Measurements from ENCODE around the gene HHIPL1. TPM values are rescaled to one million over a fixed set of nuclear protein-coding genes. Genes with fewer than 3 reads are reported as not detected.

Gene HHIPL1
- total RNA-seq, 2 experiments from 2014 or later: not detected

DNA sequence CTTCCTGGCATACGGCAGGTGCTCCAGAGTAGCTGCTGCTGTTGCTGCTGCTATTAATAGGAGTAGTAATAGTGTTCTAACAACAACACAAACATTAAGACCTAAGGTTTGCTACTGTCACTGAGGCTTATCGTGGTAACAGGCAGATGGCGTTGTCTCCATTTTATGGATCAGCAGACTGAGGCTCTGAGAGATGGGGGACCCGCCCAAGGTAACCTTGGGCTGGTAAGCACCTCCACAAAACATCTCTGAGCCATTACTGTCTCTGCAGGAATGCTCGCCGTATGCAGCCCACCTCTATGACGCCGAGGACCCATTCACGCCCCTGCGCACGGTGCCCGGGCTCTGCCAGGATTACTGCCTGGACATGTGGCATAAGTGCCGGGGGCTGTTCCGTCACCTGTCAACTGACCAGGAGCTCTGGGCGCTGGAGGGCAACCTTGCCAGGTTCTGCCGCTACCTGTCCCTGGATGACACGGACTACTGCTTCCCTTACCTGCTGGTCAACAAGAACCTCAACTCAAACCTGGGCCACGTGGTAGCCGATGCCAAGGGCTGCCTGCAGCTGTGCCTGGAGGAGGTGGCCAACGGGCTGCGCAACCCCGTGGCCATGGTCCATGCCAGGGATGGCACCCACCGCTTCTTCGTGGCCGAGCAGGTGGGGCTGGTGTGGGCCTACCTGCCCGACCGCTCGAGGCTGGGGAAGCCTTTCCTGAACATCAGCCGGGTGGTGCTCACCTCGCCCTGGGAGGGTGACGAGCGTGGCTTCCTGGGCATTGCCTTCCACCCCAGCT is 7.2 kb downstream of the HHIPL1 start:
- TF ChIP-seq, protein P1, sequence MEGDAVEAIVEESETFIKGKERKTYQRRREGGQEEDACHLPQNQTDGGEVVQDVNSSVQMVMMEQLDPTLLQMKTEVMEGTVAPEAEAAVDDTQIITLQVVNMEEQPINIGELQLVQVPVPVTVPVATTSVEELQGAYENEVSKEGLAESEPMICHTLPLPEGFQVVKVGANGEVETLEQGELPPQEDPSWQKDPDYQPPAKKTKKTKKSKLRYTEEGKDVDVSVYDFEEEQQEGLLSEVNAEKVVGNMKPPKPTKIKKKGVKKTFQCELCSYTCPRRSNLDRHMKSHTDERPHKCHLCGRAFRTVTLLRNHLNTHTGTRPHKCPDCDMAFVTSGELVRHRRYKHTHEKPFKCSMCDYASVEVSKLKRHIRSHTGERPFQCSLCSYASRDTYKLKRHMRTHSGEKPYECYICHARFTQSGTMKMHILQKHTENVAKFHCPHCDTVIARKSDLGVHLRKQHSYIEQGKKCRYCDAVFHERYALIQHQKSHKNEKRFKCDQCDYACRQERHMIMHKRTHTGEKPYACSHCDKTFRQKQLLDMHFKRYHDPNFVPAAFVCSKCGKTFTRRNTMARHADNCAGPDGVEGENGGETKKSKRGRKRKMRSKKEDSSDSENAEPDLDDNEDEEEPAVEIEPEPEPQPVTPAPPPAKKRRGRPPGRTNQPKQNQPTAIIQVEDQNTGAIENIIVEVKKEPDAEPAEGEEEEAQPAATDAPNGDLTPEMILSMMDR (IDR thresholded peaks at IDR 0.05): no peak
- no peak for ATAC-seq (ENCODE audit: poor library complexity)
- intact Hi-C loops (cut with DNase I, micrococcal nuclease): no loop called here
- H3K4me1 Mint-ChIP-seq (ENCODE audit: low read depth): no peaks in the 10 kb centered on the region
- Histone ChIP-seq H3K4me1 (ENCODE audit: insufficient read depth, low read length) (no peaks in the 10 kb centered on the region), H3K36me3 (ENCODE audit: insufficient read depth, low read length) (no peaks in the 10 kb centered on the region), H3K9me3 (ENCODE audit: control insufficient read depth in 1 of 2, insufficient read depth in 1 of 2, low read length in 2 of 2) (no peaks in the 10 kb centered on the region), H3K27ac (ENCODE audit: low read depth in 1 of 2, low read length in 2 of 2) (no peak overlapping the region), H3K4me3 (ENCODE audit: low read length) (no peak overlapping the region), H3K27me3 (ENCODE audit: control insufficient read depth in 1 of 2, insufficient read depth in 2 of 2, low read length in 2 of 2) (peaks cover 8 to 17% of the 10 kb centered on the region in 2 experiments)
- no peak overlapping the region for H3K4me3 Mint-ChIP-seq
- H3K9me3 Mint-ChIP-seq: no peaks in the 10 kb centered on the region
- no peak for DNase-seq
- ChIA-PET POLR2A (no interaction called here), CTCF (no interaction called here)
- no peaks in the 10 kb centered on the region for H3K36me3 Mint-ChIP-seq (ENCODE audit: low read depth)
- H3K27ac Mint-ChIP-seq: no peak overlapping the region
- peaks cover 64% of the 10 kb centered on the region for H3K27me3 Mint-ChIP-seq

DNA sequence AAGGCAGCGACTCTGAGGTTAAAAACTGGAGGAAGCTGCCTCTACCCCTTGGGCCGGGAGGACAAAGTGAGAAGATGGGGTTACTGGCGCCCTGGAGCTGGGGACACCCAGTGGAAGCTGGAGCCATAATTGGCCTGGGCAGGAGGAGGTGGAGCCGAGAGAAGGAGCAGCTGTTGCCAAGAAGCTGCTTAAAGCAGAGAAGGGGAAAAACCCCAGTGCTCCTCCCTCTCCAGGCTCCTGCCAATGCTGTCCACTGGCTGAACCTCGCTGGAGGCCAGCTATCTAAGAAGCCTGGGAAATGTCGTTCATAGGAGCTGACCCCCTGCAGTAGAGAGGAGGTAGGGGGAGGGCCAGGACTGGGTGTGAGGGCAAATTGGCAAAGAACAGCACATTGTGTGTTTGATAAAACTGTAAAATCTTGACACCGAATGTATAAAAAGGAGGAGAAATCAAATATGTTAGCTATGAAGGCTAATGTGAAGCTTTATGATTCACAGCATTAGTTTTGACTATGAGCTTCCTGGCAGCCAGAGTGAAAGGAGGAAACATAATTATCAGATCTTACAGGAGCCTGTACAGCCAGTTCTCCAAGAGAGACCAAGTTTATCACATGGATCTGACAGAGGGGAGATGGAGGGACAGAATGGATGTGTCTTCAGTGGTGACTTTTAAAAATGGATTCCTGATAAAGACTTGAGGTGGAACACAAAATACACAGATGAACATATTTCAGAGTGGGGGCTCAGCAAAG is 9.5 kb downstream of the HHIPL1 start:
- TF ChIP-seq, protein P1 (IDR thresholded peaks at IDR 0.05): no peak
- Mint-ChIP-seq H3K36me3 (ENCODE audit: low read depth) (no peaks in the 10 kb centered on the region), H3K4me1 (ENCODE audit: low read depth) (no peaks in the 10 kb centered on the region), H3K27me3 (peaks cover 64% of the 10 kb centered on the region), H3K27ac (no peak overlapping the region), H3K9me3 (no peaks in the 10 kb centered on the region), H3K4me3 (no peak overlapping the region)
- POLR2A ChIA-PET: no interaction called here
- CTCF ChIA-PET: no interaction called here
- Histone ChIP-seq H3K4me3 (ENCODE audit: low read length) (no peak overlapping the region), H3K27me3 (ENCODE audit: control insufficient read depth in 1 of 2, insufficient read depth in 2 of 2, low read length in 2 of 2) (peaks cover 18 to 19% of the 10 kb centered on the region in 2 experiments), H3K27ac (ENCODE audit: low read depth in 1 of 2, low read length in 2 of 2) (no peak overlapping the region), H3K9me3 (ENCODE audit: control insufficient read depth in 1 of 2, insufficient read depth in 1 of 2, low read length in 2 of 2) (no peaks in the 10 kb centered on the region), H3K4me1 (ENCODE audit: insufficient read depth, low read length) (no peaks in the 10 kb centered on the region), H3K36me3 (ENCODE audit: insufficient read depth, low read length) (no peaks in the 10 kb centered on the region)
- ATAC-seq (ENCODE audit: poor library complexity): no peak
- intact Hi-C loops (cut with DNase I, micrococcal nuclease): no loop called here
- DNase-seq: no peak

DNA sequence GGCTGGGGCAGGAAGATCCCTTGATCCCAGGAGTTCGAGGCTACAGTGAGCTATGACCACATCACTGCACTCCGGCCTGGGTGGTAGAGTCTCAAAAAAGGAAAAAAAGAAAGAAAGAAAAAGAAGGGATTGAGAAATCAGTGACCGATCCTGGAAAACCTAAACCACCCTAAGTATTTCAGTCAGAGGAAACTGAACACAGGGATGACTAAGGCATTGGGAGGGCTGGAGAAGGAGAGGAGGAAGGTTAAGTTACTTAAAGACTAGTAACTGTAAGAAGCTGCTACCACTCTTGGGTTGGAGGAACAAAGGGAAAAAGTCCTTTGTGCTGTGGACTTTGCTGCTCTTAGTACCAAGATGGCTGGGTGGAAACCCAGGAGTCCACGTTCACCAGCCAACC is 10.6 kb downstream of the HHIPL1 start:
- ChIA-PET POLR2A (no interaction called here), CTCF (no interaction called here)
- intact Hi-C loops (cut with DNase I, micrococcal nuclease): no loop called here
- DNase-seq (no peak), ATAC-seq (ENCODE audit: poor library complexity) (no peak)
- H3K36me3 ChIP-seq (ENCODE audit: insufficient read depth, low read length): no peaks in the 10 kb centered on the region
- H3K27ac ChIP-seq (ENCODE audit: low read depth in 1 of 2, low read length in 2 of 2): no peak overlapping the region
- Mint-ChIP-seq H3K27me3 (peaks cover 70% of the 10 kb centered on the region), H3K4me3 (no peak overlapping the region), H3K36me3 (ENCODE audit: low read depth) (no peaks in the 10 kb centered on the region), H3K4me1 (ENCODE audit: low read depth) (peaks cover 4% of the 10 kb centered on the region), H3K27ac (no peak overlapping the region), H3K9me3 (no peaks in the 10 kb centered on the region)
- no peak overlapping the region for H3K4me3 ChIP-seq (ENCODE audit: low read length)
- H3K27me3 ChIP-seq (ENCODE audit: control insufficient read depth in 1 of 2, insufficient read depth in 2 of 2, low read length in 2 of 2): peaks cover 27% of the 10 kb centered on the region in 2 experiments
- no peaks in the 10 kb centered on the region for H3K4me1 ChIP-seq (ENCODE audit: insufficient read depth, low read length)
- H3K9me3 ChIP-seq (ENCODE audit: control insufficient read depth in 1 of 2, insufficient read depth in 1 of 2, low read length in 2 of 2): peaks cover 0 to 4% of the 10 kb centered on the region in 2 experiments
- TF ChIP-seq, protein P1 (IDR thresholded peaks at IDR 0.05): no peak

All from CD4-positive, alpha-beta T cell (primary cell).